LNCaP clone FGC (cell line): Measurements from ENCODE around the gene CDC42SE2.

Experiments used
- DNase-seq: peaks from one replicate; pipeline ENCODE4 v3.0.0-alpha.2; 2011; ENCODE audit warnings: low read depth
- H3K4me3 ChIP-seq: 2 replicates; pipeline ENCODE4 v1.5.1; 2011; ENCODE audit warnings: mild to moderate bottlenecking, low read depth, low read length, control low read depth
- CTCF ChIP-seq: IDR thresholded peaks from 2 replicates; pipeline ENCODE4 v1.5.1; 2012; ENCODE audit warnings: mild to moderate bottlenecking; ENCODE audit not compliant: control insufficient read depth, insufficient read depth; ENCODE audit errors: extremely low read depth

CDC42SE2 gene

GRCh38 chr5:131413605-131414559 is 150.0 kb downstream of the CDC42SE2 start:
- H3K4me3 ChIP-seq: no peak overlapping the region
- no peak for DNase-seq
- TF ChIP-seq CTCF: no peak

GRCh38 chr5:131416729-131417128 is 152.9 kb downstream of the CDC42SE2 start:
- DNase-seq: no peak
- no peak overlapping the region for H3K4me3 ChIP-seq
- no peak for TF ChIP-seq CTCF

- peak; percentile 72 for TF ChIP-seq CTCF
- DNase-seq: peak; percentile 34
- H3K4me3 ChIP-seq: no peak overlapping the region
These were observed 153.5 kb downstream of the CDC42SE2 start for GRCh38 chr5:131417240-131417869.

GRCh38 chr5:131418846-131419245 is 155.0 kb downstream of the CDC42SE2 start:
- DNase-seq: no peak
- no peak for TF ChIP-seq CTCF
- no peak overlapping the region for H3K4me3 ChIP-seq

DNA sequence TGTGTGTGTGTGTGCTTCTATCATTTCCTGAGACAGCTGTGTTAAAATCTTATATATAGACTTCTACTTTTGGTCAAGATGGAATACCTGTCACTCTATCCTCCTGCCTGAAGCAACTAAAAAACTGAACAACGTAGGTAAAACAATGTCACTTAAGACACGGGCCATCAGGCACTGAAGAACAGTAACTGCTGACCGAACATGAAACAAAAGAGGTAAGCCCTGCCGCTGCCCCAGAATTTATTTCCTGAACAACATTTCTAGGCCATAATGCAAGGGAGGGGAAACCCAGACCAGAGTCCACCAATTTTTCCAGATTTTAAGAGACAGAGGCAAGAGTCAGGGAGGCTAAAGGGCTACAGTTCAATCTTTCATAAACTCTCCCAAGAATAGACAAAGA is 156.0 kb downstream of the CDC42SE2 start:
- H3K4me3 ChIP-seq: no peak overlapping the region
- TF ChIP-seq CTCF: no peak

GRCh38 chr5:131423056-131423455 is 159.2 kb downstream of the CDC42SE2 start:
- H3K4me3 ChIP-seq: no peak overlapping the region
- no peak for DNase-seq
- TF ChIP-seq CTCF: peak; percentile 52

More for the DNA sequence above, 156.0 kb downstream of the CDC42SE2 start:
- no peak for DNase-seq
